Psoas muscle (tissue), 8 donors: ENCODE results near the gene MNT. TPM values are rescaled to one million over a fixed set of nuclear protein-coding genes. Genes with fewer than 3 reads are reported as not detected.

Source experiments
- ATAC-seq, 4 donors: fragments of 200-7000 bp; cut with Tn5 transposase; one replicate each; pipeline ENCODE4 v1.9.1; 2020; ENCODE audit warnings: moderate library complexity in 3 of 4, mild to moderate bottlenecking in 2 of 4
- DNase-seq, 2 donors: peaks; one replicate each; pipeline ENCODE4 v3.0.0-alpha.2; 2020
- H3K27ac ChIP-seq: fragments of 200-600 bp; one replicate; pipeline ENCODE4 v1.8.0; 2022
- H3K27me3 ChIP-seq, 3 donors: fragments of 200-600 bp in 1 of 3; one replicate each; pipeline versions ENCODE4 v1.6.1 to v1.8.0; 2013 to 2022; ENCODE audit warnings: low read length in 2 of 3, mild to moderate bottlenecking in 2 of 3, moderate library complexity in 1 of 3; ENCODE audit not compliant: insufficient read depth in 3 of 3
- H3K36me3 ChIP-seq, 2 donors: fragments of 200-600 bp in 1 of 2; one replicate each; pipeline versions ENCODE4 v1.6.1 to v1.8.0; 2013 to 2022; ENCODE audit warnings: low read depth in 1 of 2, mild to moderate bottlenecking in 1 of 2, moderate library complexity in 1 of 2; ENCODE audit not compliant: insufficient read depth in 1 of 2
- H3K4me1 ChIP-seq: fragments of 200-600 bp; one replicate; pipeline ENCODE4 v1.8.0; 2022
- H3K4me3 ChIP-seq: fragments of 200-600 bp; one replicate; pipeline ENCODE4 v1.8.0; 2022; ENCODE audit warnings: mild to moderate bottlenecking
- H3K9me3 ChIP-seq: fragments of 200-600 bp; one replicate; pipeline ENCODE4 v1.8.0; 2022
- WGBS, 3 donors: extraction: QIAGEN DNeasy Blood & Tissue Kit; methylation state at CpG; one replicate each; pipeline versions ENCODE4 v1.1.6 to v1.1.7; 2013; 5-methylcytosine and 5-hydroxymethylcytosine counted together
- intact Hi-C, 2 donors: fragments of 100-400 bp; cut with DNase I; formaldehyde crosslinking; loops; one replicate each; pipeline versions ENCODE4 v1.11.0 to v1.14.2; 2022
- polyA plus RNA-seq, 3 donors: library from polyadenylated mRNA; stranded (reverse); fragments of 200-250 nt; gene quantifications; one replicate each; pipeline ENCODE4 v1.2.3, GENCODE V29; 2013
- total RNA-seq, 4 donors: library from RNA; stranded (reverse); fragmentation: NEBNext Ultra II Directional in 2 of 4; extraction: Animal tissue kit (Norgen Biotek cat#: 25700) in 2 of 4; gene quantifications; one replicate each; pipeline versions ENCODE4 v1.2.1 to v1.2.4, GENCODE V29; 2021 to 2023
- TF ChIP-seq, protein P1 (sequence below): fragments of 200-600 bp; IDR thresholded peaks from one replicate; pipeline ENCODE4 v1.8.0; 2022; ENCODE audit warnings: antibody characterized with exemption
- donor health status: healthy with polysubstance abuse.
- donor health status: DM: no; HTN: no; CAD: no; lungs with moderate emphysema.
- donor health status: Bipolar disorder and iron deficiency.
- donor health status: healthy.
- donor health status: DM: yes; HTN: yes; CAD: no.
- donor health status: DM: no; HTN: no; CAD: no.
- donor health status: DM: no; HTN: no; CAD: no.
- donor health status: DM: yes; HTN: yes; CAD: no.

Gene MNT
- total and polyA plus RNA-seq, 7 donors, result 2.5 to 11.7 (median 7.0) TPM

DNA sequence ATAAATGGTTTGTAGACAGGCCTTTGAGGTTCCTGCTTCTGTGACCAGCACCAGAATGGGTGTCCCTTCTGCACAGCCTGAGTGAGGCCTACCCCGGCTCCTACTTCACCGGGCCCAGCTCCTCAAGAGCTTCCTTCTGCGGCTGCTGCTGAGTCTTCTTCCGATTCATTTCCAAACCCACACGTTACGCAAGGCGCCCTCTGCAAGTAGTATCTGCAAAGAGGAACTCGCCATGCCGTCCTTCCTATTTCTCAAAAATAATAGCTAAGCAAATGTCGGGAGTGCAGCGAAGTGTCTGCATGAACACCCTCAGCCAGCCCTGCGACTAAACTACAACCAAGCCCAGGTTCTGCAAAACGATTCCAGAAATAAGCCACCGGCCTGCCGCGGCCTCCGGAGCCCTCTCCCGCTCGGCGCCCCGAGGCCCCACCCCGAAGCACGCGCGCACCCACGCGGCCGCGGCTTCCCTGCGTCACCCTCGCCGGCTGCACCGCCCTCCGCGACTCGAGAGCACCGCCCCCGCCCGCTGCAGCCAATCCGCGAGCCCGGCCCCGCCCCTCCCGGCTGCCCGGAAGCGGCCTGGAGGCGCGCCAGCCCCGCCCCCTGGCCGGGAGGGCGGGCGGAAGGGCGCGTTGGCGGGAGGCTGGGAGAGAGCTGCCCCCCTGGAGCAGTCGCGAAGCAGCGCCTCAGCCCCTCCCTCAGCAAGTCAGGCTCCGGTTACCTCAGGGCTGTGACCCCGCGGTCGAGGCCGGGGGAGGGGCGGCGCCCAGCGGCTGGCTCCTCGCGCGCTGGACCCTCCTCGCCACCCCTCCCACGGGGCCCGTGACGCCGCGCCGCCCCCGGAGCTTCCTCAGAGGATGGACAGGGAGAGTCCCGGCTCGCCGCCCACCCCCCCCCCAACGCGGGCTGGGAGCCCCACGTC lies 8.3 kb downstream of the MNT start:
- Histone ChIP-seq H3K4me1 (peaks cover 73% of the 10 kb centered on the region), H3K4me3 (peak overlapping the region; percentile 79), H3K27ac (peak overlapping the region; percentile 100), H3K36me3 (peaks cover 0 to 7% of the 10 kb centered on the region in 2 donors), H3K27me3 (no peaks in the 10 kb centered on the region), H3K9me3 (no peaks in the 10 kb centered on the region)
- 1% methylated on average over 40 to 83 of the region's 83 CpGs for WGBS, 3 donors
- intact Hi-C loops, result no loop called here
- DNase-seq (peak; percentile 98), ATAC-seq (peak; percentile 72 to 80 (median 77))
- TF ChIP-seq, protein P1, sequence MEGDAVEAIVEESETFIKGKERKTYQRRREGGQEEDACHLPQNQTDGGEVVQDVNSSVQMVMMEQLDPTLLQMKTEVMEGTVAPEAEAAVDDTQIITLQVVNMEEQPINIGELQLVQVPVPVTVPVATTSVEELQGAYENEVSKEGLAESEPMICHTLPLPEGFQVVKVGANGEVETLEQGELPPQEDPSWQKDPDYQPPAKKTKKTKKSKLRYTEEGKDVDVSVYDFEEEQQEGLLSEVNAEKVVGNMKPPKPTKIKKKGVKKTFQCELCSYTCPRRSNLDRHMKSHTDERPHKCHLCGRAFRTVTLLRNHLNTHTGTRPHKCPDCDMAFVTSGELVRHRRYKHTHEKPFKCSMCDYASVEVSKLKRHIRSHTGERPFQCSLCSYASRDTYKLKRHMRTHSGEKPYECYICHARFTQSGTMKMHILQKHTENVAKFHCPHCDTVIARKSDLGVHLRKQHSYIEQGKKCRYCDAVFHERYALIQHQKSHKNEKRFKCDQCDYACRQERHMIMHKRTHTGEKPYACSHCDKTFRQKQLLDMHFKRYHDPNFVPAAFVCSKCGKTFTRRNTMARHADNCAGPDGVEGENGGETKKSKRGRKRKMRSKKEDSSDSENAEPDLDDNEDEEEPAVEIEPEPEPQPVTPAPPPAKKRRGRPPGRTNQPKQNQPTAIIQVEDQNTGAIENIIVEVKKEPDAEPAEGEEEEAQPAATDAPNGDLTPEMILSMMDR, result no peak

GRCh38 chr17:2391597-2392251 lies 9.1 kb downstream of the MNT start:
- TF ChIP-seq, protein P1, result no peak
- H3K27me3 ChIP-seq, result no peaks in the 10 kb centered on the region
- peak overlapping the region; percentile 100 for H3K27ac ChIP-seq
- no peaks in the 10 kb centered on the region for H3K9me3 ChIP-seq
- H3K36me3 ChIP-seq, result peaks cover 0 to 13% of the 10 kb centered on the region in 2 donors
- DNase-seq (peak; percentile 19 to 31), ATAC-seq (no peak)
- peak overlapping the region; percentile 79 for H3K4me3 ChIP-seq
- H3K4me1 ChIP-seq, result peaks cover 65% of the 10 kb centered on the region
- WGBS, 3 donors, result 77 to 78% (median 78%) methylated on average over 18 of the region's 18 CpGs
- intact Hi-C loops, result no loop called here

GRCh38 chr17:2390199-2390836 lies 10.5 kb downstream of the MNT start:
- ATAC-seq, result no peak
- WGBS, 3 donors, result 75 to 78% (median 76%) methylated on average over 12 of the region's 12 CpGs

GRCh38 chr17:2388683-2389055 lies 12.2 kb downstream of the MNT start:
- no peaks in the 10 kb centered on the region for H3K9me3 ChIP-seq
- no peaks in the 10 kb centered on the region for H3K27me3 ChIP-seq
- DNase-seq (no peak), ATAC-seq (no peak)
- TF ChIP-seq, protein P1, result no peak
- intact Hi-C loops, result no loop called here
- no peak overlapping the region for H3K4me3 ChIP-seq
- H3K27ac ChIP-seq, result peak overlapping the region; percentile 100
- 88 to 90% (median 89%) methylated on average over 15 of the region's 15 CpGs for WGBS, 3 donors
- peaks cover 0 to 21% of the 10 kb centered on the region in 2 donors for H3K36me3 ChIP-seq
- peaks cover 61% of the 10 kb centered on the region for H3K4me1 ChIP-seq

More at GRCh38 chr17:2390199-2390836, 10.5 kb downstream of the MNT start:
- Histone ChIP-seq H3K27me3 (no peaks in the 10 kb centered on the region), H3K36me3 (peaks cover 0 to 21% of the 10 kb centered on the region in 2 donors), H3K4me3 (no peak overlapping the region), H3K27ac (peak overlapping the region; percentile 100), H3K4me1 (peaks cover 60% of the 10 kb centered on the region), H3K9me3 (no peaks in the 10 kb centered on the region)
- TF ChIP-seq, protein P1, result no peak
- intact Hi-C loops, result no loop called here
- peak; percentile 39 to 45 for DNase-seq
